ENCODE measurements around the gene PRPSAP2.
"Not testable (repeated sequence)": the region's sequence is repeated elsewhere in the genome, so short reads cannot be mapped to it uniquely, and the experiment has no call there.

Gene PRPSAP2

GRCh38 chr17:18862011-18862410 lies 4.1 kb downstream of the PRPSAP2 start:
- peaks cover 79% of the 10 kb centered on the region for H3K79me2 ChIP-seq (ENCODE audit: insufficient read depth, low read length)
- no peak overlapping the region; the same call in 1 of the 2 replicates for H3K27ac ChIP-seq (ENCODE audit: low read depth, low read length)
- H3K4me2 ChIP-seq (ENCODE audit: low read depth, low read length, poor library complexity, severe bottlenecking), result no peak overlapping the region
- H3K36me3 ChIP-seq (ENCODE audit: low read length), result peaks cover 12% of the 10 kb centered on the region; the same call in 1 of the 2 replicates
- no peaks in the 10 kb centered on the region for H3K9me3 ChIP-seq (ENCODE audit: insufficient read depth, low read length)
- no peaks in the 10 kb centered on the region for H3K27me3 ChIP-seq (ENCODE audit: low read length)
- no peak overlapping the region for H2AFZ ChIP-seq (ENCODE audit: low read depth, low read length, severe bottlenecking)
- H4K20me1 ChIP-seq (ENCODE audit: low read depth, low read length), result peaks cover 6% of the 10 kb centered on the region; the same call in 1 of the 2 replicates
- no peaks in the 10 kb centered on the region for H3K9me2 ChIP-seq (replicated peaks; ENCODE audit: insufficient read depth, low read length)
- TF ChIP-seq EZH2phosphoT487 (conservative IDR thresholded peaks at IDR 0.05; ENCODE audit: low read length) (no peak), CTCF (IDR thresholded peaks at IDR 0.05; ENCODE audit: insufficient read depth, low read length, poor library complexity, severe bottlenecking) (no peak)
- no peak overlapping the region for H3K4me3 ChIP-seq (ENCODE audit: insufficient read depth, low read length, poor library complexity, severe bottlenecking)
- H3F3A ChIP-seq (ENCODE audit: insufficient read depth), result peaks cover 13% of the 10 kb centered on the region; the same call in 1 of the 2 replicates
- no peak overlapping the region for H3K9ac ChIP-seq (ENCODE audit: low read length)

GRCh38 chr17:18864996-18865395 lies 7.1 kb downstream of the PRPSAP2 start:
- not testable (repeated sequence) for H3K9ac ChIP-seq (ENCODE audit: low read length); H3K27ac ChIP-seq (ENCODE audit: low read depth, low read length); H3K9me2 ChIP-seq (replicated peaks; ENCODE audit: insufficient read depth, low read length); H2AFZ ChIP-seq (ENCODE audit: low read depth, low read length, severe bottlenecking); H3K9me3 ChIP-seq (ENCODE audit: insufficient read depth, low read length); H4K20me1 ChIP-seq (ENCODE audit: low read depth, low read length); H3K4me2 ChIP-seq (ENCODE audit: low read depth, low read length, poor library complexity, severe bottlenecking); H3K27me3 ChIP-seq (ENCODE audit: low read length); H3K4me3 ChIP-seq (ENCODE audit: insufficient read depth, low read length, poor library complexity, severe bottlenecking)
- H3K36me3 ChIP-seq (ENCODE audit: low read length), result peaks cover 28% of the 10 kb centered on the region
- peaks cover 73% of the 10 kb centered on the region for H3K79me2 ChIP-seq (ENCODE audit: insufficient read depth, low read length)
- peaks cover 13% of the 10 kb centered on the region; the same call in 1 of the 2 replicates for H3F3A ChIP-seq (ENCODE audit: insufficient read depth)

- Histone ChIP-seq H3K36me3 (ENCODE audit: low read length) (peaks cover 35% of the 10 kb centered on the region), H2AFZ (ENCODE audit: low read depth, low read length, severe bottlenecking) (no peak overlapping the region), H4K20me1 (ENCODE audit: low read depth, low read length) (peaks cover 6% of the 10 kb centered on the region; the same call in 1 of the 2 replicates), H3K9me2 (replicated peaks; ENCODE audit: insufficient read depth, low read length) (no peaks in the 10 kb centered on the region), H3K27ac (ENCODE audit: low read depth, low read length) (no peak overlapping the region), H3K4me3 (ENCODE audit: insufficient read depth, low read length, poor library complexity, severe bottlenecking) (no peak overlapping the region), H3K9me3 (ENCODE audit: insufficient read depth, low read length) (no peaks in the 10 kb centered on the region), H3K27me3 (ENCODE audit: low read length) (no peaks in the 10 kb centered on the region), H3K9ac (ENCODE audit: low read length) (no peak overlapping the region), H3F3A (ENCODE audit: insufficient read depth) (peaks cover 4% of the 10 kb centered on the region; the same call in 1 of the 2 replicates), H3K4me2 (ENCODE audit: low read depth, low read length, poor library complexity, severe bottlenecking) (no peak overlapping the region), H3K79me2 (ENCODE audit: insufficient read depth, low read length) (peaks cover 51% of the 10 kb centered on the region)
- TF ChIP-seq EZH2phosphoT487 (conservative IDR thresholded peaks at IDR 0.05; ENCODE audit: low read length), result no peak
- no peak for TF ChIP-seq CTCF (IDR thresholded peaks at IDR 0.05; ENCODE audit: insufficient read depth, low read length, poor library complexity, severe bottlenecking)
Observed at GRCh38 chr17:18866866-18867813, 9.2 kb downstream of the PRPSAP2 start.

All from SU-DHL-6 (cell line).